NOMO-1 treated with dmso at 0.1 percent for 144 hours (cell line): ENCODE results near the gene YY1.
"Not testable (repeated sequence)": the region's sequence is repeated elsewhere in the genome, so short reads cannot be mapped to it uniquely, and the experiment has no call there.

Experiments used
- DNase-seq: peaks from one replicate; lab custom pipeline; 2025; ENCODE audit not compliant: unreplicated experiment; lab: John Stamatoyannopoulos, UW

The YY1 gene

GRCh38 chr14:100283984-100284881 is 45.3 kb downstream of the YY1 start:
- no peak for DNase-seq

- no peak for DNase-seq
Observed at GRCh38 chr14:100285021-100285912, 46.3 kb downstream of the YY1 start.

GRCh38 chr14:100285913-100286400 is 47.0 kb downstream of the YY1 start:
- no peak for DNase-seq

- no peak for DNase-seq
Observed at GRCh38 chr14:100286484-100287191, 47.7 kb downstream of the YY1 start.

- DNase-seq: no peak
Observed at GRCh38 chr14:100287202-100287997, 48.5 kb downstream of the YY1 start.

GRCh38 chr14:100287998-100288295 is 49.0 kb downstream of the YY1 start:
- DNase-seq: not testable (repeated sequence)

- DNase-seq: no peak
Observed at GRCh38 chr14:100288382-100289185, 49.6 kb downstream of the YY1 start.

GRCh38 chr14:100289916-100290606 is 51.1 kb downstream of the YY1 start:
- DNase-seq: no peak

- DNase-seq: no peak
Observed at GRCh38 chr14:100290607-100291304, 51.8 kb downstream of the YY1 start.

- DNase-seq: no peak
Observed at GRCh38 chr14:100291305-100292075, 52.5 kb downstream of the YY1 start.

GRCh38 chr14:100292301-100292775 is 53.4 kb downstream of the YY1 start:
- DNase-seq: no peak

GRCh38 chr14:100292776-100293461 is 54.0 kb downstream of the YY1 start:
- DNase-seq: no peak

- DNase-seq: no peak
Observed at GRCh38 chr14:100293497-100294212, 54.7 kb downstream of the YY1 start.

GRCh38 chr14:100294213-100294962 is 55.4 kb downstream of the YY1 start:
- no peak for DNase-seq

GRCh38 chr14:100294963-100295330 is 56.0 kb downstream of the YY1 start:
- DNase-seq: no peak
